ENCODE data around the gene HCFC1.

Gene HCFC1

DNA sequence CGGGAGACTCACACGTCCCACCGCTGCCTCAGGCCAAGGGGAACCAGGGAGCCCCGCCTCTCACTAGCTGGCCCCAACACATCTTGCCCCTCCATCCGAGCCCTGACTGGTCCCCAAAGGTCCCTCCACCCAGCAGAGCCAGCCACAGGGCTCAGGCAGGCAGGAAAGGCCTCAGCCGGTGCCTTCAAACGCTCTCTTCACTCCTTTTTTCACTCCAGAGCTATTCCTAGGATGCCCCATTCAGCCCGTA is 44.0 kb downstream of the HCFC1 start:
- Histone ChIP-seq H3K36me3 (peaks cover 0 to 30% (median 24%) of the 10 kb centered on the region in 3 donors), H3K9me3 (no peaks in the 10 kb centered on the region), H3K27me3 (no peaks in the 10 kb centered on the region), H3K4me1 (peaks cover 0 to 39% (median 26%) of the 10 kb centered on the region in 4 donors), H3K4me3 (peak overlapping the region; percentile 68 to 71), H3K27ac (peak overlapping the region; percentile 93 to 99)
- DNase-seq = no peak
- intact Hi-C loops (cut with DNase I; ENCODE audit: low total_unique reads) = no loop called here
- no peak for TF ChIP-seq CTCF (IDR thresholded peaks at IDR 0.05)

- H3K27me3 ChIP-seq = no peaks in the 10 kb centered on the region
- H3K9me3 ChIP-seq = no peaks in the 10 kb centered on the region
- peaks cover 0 to 39% (median 26%) of the 10 kb centered on the region in 4 donors for H3K4me1 ChIP-seq
- intact Hi-C loops (cut with DNase I; ENCODE audit: low total_unique reads) = no loop called here
- peak overlapping the region; percentile 68 to 71 for H3K4me3 ChIP-seq
- H3K36me3 ChIP-seq = peaks cover 0 to 25% (median 21%) of the 10 kb centered on the region in 3 donors
- TF ChIP-seq CTCF (IDR thresholded peaks at IDR 0.05) = no peak
- H3K27ac ChIP-seq = peak overlapping the region; percentile 93 to 99
- peak; percentile 34 to 74 for DNase-seq
These were observed 44.6 kb downstream of the HCFC1 start for GRCh38 chrX:153926858-153927671.

- H3K4me3 ChIP-seq = peak overlapping the region; percentile 68 to 71
- H3K36me3 ChIP-seq = peaks cover 0 to 19% (median 15%) of the 10 kb centered on the region in 3 donors
- H3K4me1 ChIP-seq = peaks cover 0 to 42% (median 27%) of the 10 kb centered on the region in 4 donors
- DNase-seq = no peak
- TF ChIP-seq CTCF (IDR thresholded peaks at IDR 0.05) = no peak
- no peaks in the 10 kb centered on the region for H3K9me3 ChIP-seq
- intact Hi-C loops (cut with DNase I; ENCODE audit: low total_unique reads) = no loop called here
- H3K27ac ChIP-seq = peak overlapping the region; percentile 93 to 99
- no peaks in the 10 kb centered on the region for H3K27me3 ChIP-seq
These were observed 45.1 kb downstream of the HCFC1 start for GRCh38 chrX:153926552-153926857.

DNA sequence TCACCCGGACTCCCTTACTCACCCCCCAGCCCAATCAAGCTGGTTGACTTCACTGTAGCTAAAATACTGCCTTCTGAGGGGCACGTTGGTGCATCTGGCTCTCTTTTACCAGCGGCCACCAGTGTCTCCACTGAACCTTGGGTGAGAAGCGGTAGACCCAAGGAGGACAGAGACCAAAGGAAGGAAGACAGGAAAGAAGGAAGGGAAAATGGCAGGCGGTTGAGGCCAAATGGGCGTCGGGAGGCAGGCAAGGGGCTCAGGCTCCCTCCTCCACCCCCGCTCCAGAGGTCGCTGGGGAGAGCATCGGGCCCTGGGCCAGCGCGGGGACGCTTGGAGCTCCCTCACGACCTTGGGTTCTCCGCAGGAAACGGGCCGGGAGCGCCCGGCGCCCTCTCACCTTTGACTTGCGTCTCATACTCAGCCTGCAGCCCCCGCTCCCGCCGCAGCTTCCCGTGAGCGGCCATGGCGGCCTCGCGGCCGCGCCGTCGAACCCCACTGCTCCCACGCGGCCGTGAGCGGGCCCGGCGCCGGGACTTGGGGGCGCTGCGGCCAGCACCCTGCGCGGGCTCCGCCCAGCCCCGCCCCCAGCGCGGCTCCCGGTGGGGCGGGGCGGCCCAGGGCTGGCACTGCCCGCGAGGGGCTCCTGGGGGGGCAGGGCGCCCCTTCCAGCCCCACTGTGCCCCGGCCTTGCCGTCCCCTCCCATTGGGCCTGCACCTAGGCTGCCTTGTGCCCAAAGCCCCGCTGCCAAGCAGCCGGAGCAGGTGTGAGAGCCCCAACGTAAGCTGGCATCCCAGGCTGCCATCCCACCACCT is 45.7 kb downstream of the HCFC1 start, which contains the start of gene ARHGAP4:
ARHGAP4 (minus strand) TSS at position 526 of the 813 bp plus-strand sequence; CDS start at position 464, 62 bp downstream.
- TF ChIP-seq CTCF (IDR thresholded peaks at IDR 0.05) = no peak
- Histone ChIP-seq H3K27me3 (no peaks in the 10 kb centered on the region), H3K4me3 (peak within 1 kb of the TSS; percentile 68 to 71), H3K27ac (peak within 1 kb of the TSS; percentile 93 to 99), H3K9me3 (no peaks in the 10 kb centered on the region), H3K36me3 (peaks cover 0 to 14% (median 10%) of the 10 kb centered on the region in 3 donors), H3K4me1 (peaks cover 0 to 47% (median 27%) of the 10 kb centered on the region in 4 donors)
- DNase-seq = no peak
- intact Hi-C loops (cut with DNase I; ENCODE audit: low total_unique reads) = no loop called here

- Histone ChIP-seq H3K9me3 (no peaks in the 10 kb centered on the region), H3K4me1 (peaks cover 0 to 49% (median 27%) of the 10 kb centered on the region in 4 donors), H3K4me3 (peak overlapping the region in 1 of 2 donors; percentile 32), H3K27me3 (no peaks in the 10 kb centered on the region), H3K27ac (no peak overlapping the region), H3K36me3 (peaks cover 0 to 8% (median 4%) of the 10 kb centered on the region in 3 donors)
- TF ChIP-seq CTCF (IDR thresholded peaks at IDR 0.05) = no peak
- intact Hi-C loops (cut with DNase I; ENCODE audit: low total_unique reads) = no loop called here
- DNase-seq = no peak
These were observed 46.3 kb downstream of the HCFC1 start for GRCh38 chrX:153925387-153925738.

All from tibial artery (tissue), 4 donors.